B cell (primary cell): Measurements from ENCODE around the gene ATP13A1. TPM values are rescaled to one million over a fixed set of nuclear protein-coding genes. Genes with fewer than 3 reads are reported as not detected.

Source experiments
- ATAC-seq: fragments of 200-7000 bp; cut with Tn5 transposase; one replicate; pipeline ENCODE4 v1.10.0; 2021; ENCODE audit warnings: low read depth, mild to moderate bottlenecking, moderate number of reproducible peaks, moderate library complexity
- CTCF ChIA-PET: fragments of 350-600 bp; sonication (Branson Sonifier 250); formaldehyde crosslinking; loops from one replicate; lab custom pipeline; 2021; ENCODE audit warnings: antibody characterized with exemption, inconsistent platforms; lab: Charles Lee
- POLR2A ChIA-PET: fragments of 350-600 bp; sonication (Branson Sonifier 250); formaldehyde crosslinking; loops from one replicate; lab custom pipeline; 2021; ENCODE audit warnings: antibody characterized with exemption; lab: Charles Lee
- DNase-seq: peaks from one replicate; pipeline ENCODE4 v3.0.0; 2013
- H2AFZ ChIP-seq: 2 replicates; pipeline ENCODE4 v1.6.1; 2012; ENCODE audit warnings: mild to moderate bottlenecking, low read depth, low read length; ENCODE audit not compliant: insufficient read depth, poor library complexity, severe bottlenecking
- H3K27ac ChIP-seq, 2 donors: 1 replicate in 1 of 2; 2 replicates in 1 of 2; pipeline ENCODE4 v1.5.1; 2012 to 2013; ENCODE audit warnings: low read length in 2 of 2, mild to moderate bottlenecking in 2 of 2, moderate library complexity in 1 of 2
- H3K27me3 ChIP-seq, 4 experiments: fragments of 200-600 bp in 1 of 4; sonication (generic) in 1 of 4; replicated peaks in 1 of 4; 1 replicate in 2 of 4; 2 replicates in 2 of 4; pipeline versions ENCODE4 v1.6.1 to v1.7.0; 2013 to 2016; ENCODE audit warnings: low read length in 3 of 4, mild to moderate bottlenecking in 2 of 4, mixed read lengths in 1 of 4, moderate library complexity in 1 of 4; ENCODE audit not compliant: insufficient read depth in 4 of 4, control insufficient read depth in 3 of 4; ENCODE audit errors: control extremely low read depth in 1 of 4
- H3K36me3 ChIP-seq, 2 experiments: replicated peaks in 1 of 2; 1 replicate in 1 of 2; 2 replicates in 1 of 2; pipeline versions ENCODE4 v1.6.1 to v1.7.1; 2013; ENCODE audit warnings: low read length in 1 of 2; ENCODE audit not compliant: insufficient read depth in 2 of 2, control insufficient read depth in 1 of 2; ENCODE audit errors: control extremely low read depth in 1 of 2, extremely low read depth in 1 of 2
- H3K4me1 ChIP-seq, 2 donors: fragments of 200-600 bp in 1 of 2; sonication (generic) in 1 of 2; 1 replicate in 1 of 2; 2 replicates in 1 of 2; pipeline versions ENCODE4 v1.5.1 to v1.6.1; 2013 to 2017; ENCODE audit warnings: low read length in 2 of 2; ENCODE audit not compliant: control insufficient read depth in 2 of 2, insufficient read depth in 2 of 2
- H3K4me2 ChIP-seq: replicated peaks from 2 replicates; pipeline ENCODE3; 2012; ENCODE audit warnings: mild to moderate bottlenecking, low read depth, low read length; ENCODE audit not compliant: poor library complexity, severe bottlenecking
- H3K4me3 ChIP-seq, 5 experiments: fragments of 200-600 bp in 1 of 5; sonication (generic) in 1 of 5; 1 replicate in 3 of 5; 2 replicates in 2 of 5; pipeline versions ENCODE4 v1.5.1 to v1.7.0; 2011 to 2016; ENCODE audit warnings: low read length in 4 of 5, mild to moderate bottlenecking in 4 of 5, low read depth in 2 of 5, control low read depth in 1 of 5, moderate library complexity in 1 of 5; ENCODE audit not compliant: insufficient read depth in 1 of 5; ENCODE audit errors: control extremely low read depth in 1 of 5, extremely low read depth in 1 of 5
- H3K79me2 ChIP-seq: fragments of 200-600 bp; sonication (generic); one replicate; pipeline ENCODE4 v1.6.0; 2016; ENCODE audit warnings: low read length; ENCODE audit not compliant: control insufficient read depth, insufficient read depth
- H3K9ac ChIP-seq: fragments of 200-600 bp; sonication (generic); 2 replicates; pipeline ENCODE4 v1.6.1; 2017; ENCODE audit warnings: mild to moderate bottlenecking, low read length, moderate library complexity
- H3K9me3 ChIP-seq, 3 donors: one replicate each; pipeline versions ENCODE4 v1.6.1 to v1.7.1; 2013; ENCODE audit warnings: low read length in 2 of 3; ENCODE audit not compliant: control insufficient read depth in 2 of 3, insufficient read depth in 1 of 3; ENCODE audit errors: control extremely low read depth in 1 of 3
- H4K20me1 ChIP-seq: 2 replicates; pipeline ENCODE4 v1.6.0; 2012; ENCODE audit warnings: mild to moderate bottlenecking, low read length; ENCODE audit not compliant: insufficient read depth, control insufficient read depth, poor library complexity, severe bottlenecking
- H3K27ac Mint-ChIP-seq: one replicate; pipeline ENCODE4 v1.8.0; 2021; ENCODE audit warnings: mixed read lengths
- H3K27me3 Mint-ChIP-seq: one replicate; pipeline ENCODE4 v1.8.0; 2021; ENCODE audit warnings: mixed read lengths
- H3K4me1 Mint-ChIP-seq: one replicate; pipeline ENCODE4 v1.8.0; 2021; ENCODE audit warnings: mixed read lengths
- H3K4me3 Mint-ChIP-seq: one replicate; pipeline ENCODE4 v1.8.0; 2021; ENCODE audit warnings: mixed read lengths
- H3K9me3 Mint-ChIP-seq: one replicate; pipeline ENCODE4 v1.8.0; 2022; ENCODE audit warnings: mixed read lengths; ENCODE audit not compliant: insufficient read depth
- EZH2 ChIP-seq: IDR thresholded peaks from 2 replicates; pipeline ENCODE4 v1.6.1; 2012; ENCODE audit warnings: borderline replicate concordance, low read depth, mild to moderate bottlenecking, moderate library complexity, low read length; ENCODE audit not compliant: insufficient read depth, poor library complexity, severe bottlenecking
- WGBS: methylation state at CpG from one replicate; pipeline ENCODE4 v1.1.5; 2013; ENCODE audit warnings: missing lambda C conversion rate; ENCODE audit not compliant: insufficient coverage; 5-methylcytosine and 5-hydroxymethylcytosine counted together
- intact Hi-C: fragments of 100-400 bp; cut with micrococcal nuclease; formaldehyde crosslinking; loops from one replicate; pipeline ENCODE4 v1.10.0; 2022
- polyA plus RNA-seq: library from polyadenylated mRNA; depleted of rRNA; stranded (reverse); fragments of >200 nt; gene quantifications from 2 replicates; pipeline ENCODE4 v1.2.3, GENCODE V29; 2012
- total RNA-seq, 2 donors: library from RNA; stranded (reverse); fragments of 120-200 nt in 1 of 2; gene quantifications; 1 replicate in 1 of 2; 2 replicates in 1 of 2; pipeline versions ENCODE4 v1.2.3 to v1.2.4, GENCODE V29; 2013 to 2022
- TF ChIP-seq, protein P1 (sequence below): fragments of 200-600 bp; IDR thresholded peaks from one replicate; pipeline ENCODE4 v1.8.0; 2022; ENCODE audit warnings: antibody characterized with exemption, mild to moderate bottlenecking

Gene ATP13A1
- total and polyA plus RNA-seq, 2 donors (not counting 1 experiment from before 2014, with no cell fraction given) = 156 to 277 TPM

DNA sequence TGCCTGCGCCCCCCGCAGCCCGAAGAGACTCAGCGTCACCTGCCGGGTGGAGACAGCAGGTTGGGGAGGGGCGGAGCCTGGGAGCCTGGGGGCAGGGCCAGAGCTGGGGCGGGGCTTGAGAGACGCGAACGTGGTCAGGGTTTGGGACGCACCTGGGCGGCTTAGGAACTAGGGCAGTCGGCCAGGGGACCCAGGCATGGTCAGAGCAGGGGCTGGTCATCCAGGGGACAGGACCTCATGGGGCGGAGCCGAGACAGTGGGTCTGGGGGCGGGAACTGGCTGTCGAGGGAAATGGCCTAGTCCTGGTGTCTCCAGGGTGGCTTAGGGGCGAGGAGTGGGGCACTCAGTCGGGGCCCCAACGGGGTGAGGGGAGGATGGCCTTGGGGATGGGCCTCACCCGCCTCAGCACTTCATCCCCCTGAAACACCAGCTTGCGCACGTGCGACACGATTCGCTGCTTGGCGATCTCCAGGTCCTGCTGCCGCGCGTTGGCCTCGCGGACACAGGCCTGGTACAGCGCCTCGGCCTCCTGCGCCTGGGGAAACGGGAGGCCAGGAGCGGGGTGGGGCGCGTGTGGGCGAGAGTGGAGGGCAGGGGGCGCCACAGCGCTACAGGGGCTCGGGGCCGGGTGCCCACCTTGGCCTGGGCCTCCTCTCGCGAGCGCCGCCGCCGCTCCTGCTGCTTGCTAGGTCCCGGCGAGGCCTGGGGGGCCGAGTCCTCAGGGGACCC lies 25.8 kb downstream of the ATP13A1 start:
- Histone ChIP-seq H3K27me3 (no peaks in the 10 kb centered on the region), H3K4me2 (no peak overlapping the region), H3K4me1 (peaks cover 10 to 18% of the 10 kb centered on the region in 2 donors), H3K4me3 (no peak overlapping the region), H3K79me2 (peaks cover 52% of the 10 kb centered on the region), H3K9ac (no peak overlapping the region), H3K36me3 (peaks cover 0 to 80% of the 10 kb centered on the region in 2 experiments), H4K20me1 (peaks cover 48% of the 10 kb centered on the region), H3K9me3 (peaks cover 0 to 4% (median 0%) of the 10 kb centered on the region in 3 donors), H2AFZ (no peak overlapping the region), H3K27ac (no peak overlapping the region)
- Mint-ChIP-seq H3K4me1 (peaks cover 12% of the 10 kb centered on the region), H3K27ac (no peak overlapping the region), H3K4me3 (no peak overlapping the region), H3K9me3 (no peaks in the 10 kb centered on the region), H3K27me3 (no peaks in the 10 kb centered on the region)
- ChIA-PET POLR2A (interaction anchor here (0.5 to 0.6 kb wide), 2 partner anchors 36 to 100 kb away, joined by 5 read pairs; partner anchors contain the start of gene CILP2), CTCF (no interaction called here)
- intact Hi-C loops = no loop called here
- TF ChIP-seq EZH2 = no peak
- TF ChIP-seq, protein P1, sequence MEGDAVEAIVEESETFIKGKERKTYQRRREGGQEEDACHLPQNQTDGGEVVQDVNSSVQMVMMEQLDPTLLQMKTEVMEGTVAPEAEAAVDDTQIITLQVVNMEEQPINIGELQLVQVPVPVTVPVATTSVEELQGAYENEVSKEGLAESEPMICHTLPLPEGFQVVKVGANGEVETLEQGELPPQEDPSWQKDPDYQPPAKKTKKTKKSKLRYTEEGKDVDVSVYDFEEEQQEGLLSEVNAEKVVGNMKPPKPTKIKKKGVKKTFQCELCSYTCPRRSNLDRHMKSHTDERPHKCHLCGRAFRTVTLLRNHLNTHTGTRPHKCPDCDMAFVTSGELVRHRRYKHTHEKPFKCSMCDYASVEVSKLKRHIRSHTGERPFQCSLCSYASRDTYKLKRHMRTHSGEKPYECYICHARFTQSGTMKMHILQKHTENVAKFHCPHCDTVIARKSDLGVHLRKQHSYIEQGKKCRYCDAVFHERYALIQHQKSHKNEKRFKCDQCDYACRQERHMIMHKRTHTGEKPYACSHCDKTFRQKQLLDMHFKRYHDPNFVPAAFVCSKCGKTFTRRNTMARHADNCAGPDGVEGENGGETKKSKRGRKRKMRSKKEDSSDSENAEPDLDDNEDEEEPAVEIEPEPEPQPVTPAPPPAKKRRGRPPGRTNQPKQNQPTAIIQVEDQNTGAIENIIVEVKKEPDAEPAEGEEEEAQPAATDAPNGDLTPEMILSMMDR = no peak
- DNase-seq (no peak), ATAC-seq (peak; percentile 31)
- WGBS = 96% methylated on average over 48 of the region's 53 CpGs

DNA sequence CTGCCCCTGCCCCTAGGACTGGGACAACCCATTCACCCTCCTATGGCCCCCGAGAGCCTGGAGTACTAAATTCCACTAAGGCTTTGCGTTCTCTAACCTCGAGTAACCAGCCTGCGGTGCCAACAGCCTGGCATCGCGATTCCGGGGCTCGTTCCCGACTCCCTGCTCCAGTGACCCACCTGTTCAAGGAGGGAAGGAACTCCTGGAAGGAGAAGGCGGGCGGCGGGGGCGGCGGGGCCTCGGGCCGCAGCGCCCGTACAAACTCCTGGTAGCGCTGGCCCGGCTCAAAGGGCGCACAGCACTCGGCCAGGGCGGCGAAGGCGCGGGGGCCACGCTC lies 26.3 kb downstream of the ATP13A1 start:
- Histone ChIP-seq H3K4me2 (no peak overlapping the region), H3K4me1 (peaks cover 7 to 13% of the 10 kb centered on the region in 2 donors), H3K4me3 (no peak overlapping the region), H3K9ac (no peak overlapping the region), H3K36me3 (peaks cover 0 to 84% of the 10 kb centered on the region in 2 experiments), H3K79me2 (peaks cover 47% of the 10 kb centered on the region), H4K20me1 (peaks cover 43% of the 10 kb centered on the region), H2AFZ (no peak overlapping the region), H3K9me3 (peaks cover 0 to 4% (median 0%) of the 10 kb centered on the region in 3 donors), H3K27me3 (no peaks in the 10 kb centered on the region), H3K27ac (no peak overlapping the region)
- H3K4me1 Mint-ChIP-seq = peaks cover 6% of the 10 kb centered on the region
- WGBS = 98% methylated on average over 27 of the region's 27 CpGs
- H3K9me3 Mint-ChIP-seq = no peaks in the 10 kb centered on the region
- POLR2A ChIA-PET = no interaction called here
- DNase-seq (no peak), ATAC-seq (no peak)
- H3K4me3 Mint-ChIP-seq = no peak overlapping the region
- no peaks in the 10 kb centered on the region for H3K27me3 Mint-ChIP-seq
- no peak overlapping the region for H3K27ac Mint-ChIP-seq
- no peak for TF ChIP-seq EZH2
- TF ChIP-seq, protein P1 = no peak
- CTCF ChIA-PET = no interaction called here
- intact Hi-C loops = no loop called here
